EH (cell line): ENCODE results near the gene HSPBP1.

Source experiments
- DNase-seq: peaks from one replicate; pipeline ENCODE4 v3.0.0-alpha.2; 2015; ENCODE audit warnings: low read depth

Gene HSPBP1

DNA sequence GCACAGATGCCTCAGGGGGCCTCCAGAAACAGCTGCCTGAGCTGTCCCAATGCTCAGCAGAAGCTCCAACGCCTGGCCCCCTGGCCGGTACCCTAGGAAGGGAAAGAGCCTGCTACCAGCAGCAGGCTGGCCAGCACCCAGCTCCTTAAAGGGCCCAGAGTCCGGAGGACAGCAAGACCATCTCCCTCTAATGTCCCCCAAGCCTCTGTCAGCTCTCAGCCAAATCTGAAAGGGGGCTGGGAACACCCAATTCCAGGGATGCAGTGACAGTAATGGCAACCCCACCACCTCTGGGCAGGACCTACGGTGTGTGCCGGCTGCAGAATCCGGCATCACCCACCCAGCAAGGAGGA, 25.3 kb downstream of the HSPBP1 start:
- DNase-seq = no peak

- DNase-seq = no peak
Measured at GRCh38 chr19:55253842-55254624, 25.9 kb downstream of the HSPBP1 start.

GRCh38 chr19:55252760-55253663, 26.9 kb downstream of the HSPBP1 start:
- no peak for DNase-seq

GRCh38 chr19:55251341-55252081, 28.4 kb downstream of the HSPBP1 start:
- no peak for DNase-seq

GRCh38 chr19:55250262-55251036, 29.5 kb downstream of the HSPBP1 start:
- no peak for DNase-seq

DNA sequence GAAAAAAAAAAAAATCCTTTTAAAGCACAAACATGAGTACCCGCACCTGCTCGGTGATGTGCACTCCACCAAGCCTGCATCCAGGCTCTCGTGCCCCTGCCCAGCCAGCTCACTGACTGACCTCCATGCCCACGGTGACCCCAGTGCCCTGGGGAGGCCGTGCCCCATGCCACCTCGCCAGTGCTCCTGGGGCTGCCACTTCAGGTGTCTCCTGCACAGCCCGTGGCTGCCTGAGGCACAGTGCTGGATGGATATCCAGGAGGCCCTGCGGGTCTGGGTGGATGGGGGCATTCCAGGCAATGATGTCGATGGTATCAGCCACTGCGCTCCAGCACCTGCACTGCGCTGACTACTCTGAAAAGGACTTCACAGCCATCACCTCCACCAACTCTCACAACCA, 30.1 kb downstream of the HSPBP1 start:
- no peak for DNase-seq

GRCh38 chr19:55248704-55249103, 31.2 kb downstream of the HSPBP1 start:
- DNase-seq = no peak

GRCh38 chr19:55248166-55248675, 31.7 kb downstream of the HSPBP1 start:
- no peak for DNase-seq

DNA sequence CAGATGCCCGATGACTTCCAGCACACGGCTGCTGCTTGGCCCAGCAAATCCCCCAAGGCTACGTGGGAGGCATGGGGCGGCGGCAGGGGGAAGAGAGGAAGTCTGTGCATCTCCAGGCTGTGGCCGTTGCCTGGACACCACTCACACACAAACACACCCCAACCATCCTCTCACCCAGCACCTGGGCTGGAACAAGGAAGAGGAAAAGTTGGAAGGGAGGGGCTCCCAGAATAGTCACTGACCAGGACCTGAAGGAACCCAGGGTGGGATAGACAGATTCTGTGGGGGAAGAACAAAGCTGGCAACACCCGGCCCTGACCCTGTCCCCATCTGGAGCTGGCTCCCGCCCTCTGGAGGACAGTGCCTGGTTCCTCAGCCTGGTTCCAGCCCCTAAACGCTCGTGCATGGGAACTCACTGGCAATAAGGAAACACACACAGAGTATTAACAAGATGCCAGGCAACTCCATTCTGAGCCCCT, 32.2 kb downstream of the HSPBP1 start:
- DNase-seq = peak; percentile 65

GRCh38 chr19:55246462-55247451, 33.2 kb downstream of the HSPBP1 start:
- DNase-seq = no peak

GRCh38 chr19:55245236-55245904, 34.5 kb downstream of the HSPBP1 start:
- DNase-seq = no peak

DNA sequence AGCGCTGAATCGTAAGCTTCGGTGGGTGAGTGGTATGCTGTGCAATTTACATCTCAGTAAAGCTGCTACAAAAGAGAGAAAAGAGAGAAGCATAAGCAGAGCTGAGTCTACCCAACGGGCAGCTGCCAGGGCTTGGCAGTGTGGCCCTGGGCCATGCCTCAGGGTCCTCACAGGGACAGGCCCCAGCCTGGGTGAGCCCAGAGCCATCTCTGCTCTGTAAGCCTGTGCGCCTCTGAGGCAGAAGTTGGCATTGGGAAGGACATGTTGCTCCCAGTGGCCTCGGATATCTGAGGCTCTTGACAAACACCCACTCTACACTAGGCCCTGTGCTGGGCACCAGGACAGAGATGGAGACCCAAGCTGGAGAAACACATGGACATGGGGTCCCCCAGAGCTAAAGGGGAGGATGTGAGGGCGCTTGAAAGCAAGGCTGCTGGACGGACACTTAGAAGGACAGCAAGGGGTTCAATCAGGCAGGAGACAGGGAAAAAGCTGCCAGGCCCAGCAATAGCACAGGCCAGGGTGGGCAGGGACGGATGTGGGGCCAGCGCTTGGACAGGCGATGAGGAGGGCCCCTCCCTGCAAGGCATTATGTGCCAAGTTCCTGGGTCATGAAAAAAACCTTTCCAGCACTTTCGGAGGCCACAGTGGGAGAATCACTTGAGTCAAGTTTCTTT, 35.8 kb downstream of the HSPBP1 start:
- no peak for DNase-seq

DNA sequence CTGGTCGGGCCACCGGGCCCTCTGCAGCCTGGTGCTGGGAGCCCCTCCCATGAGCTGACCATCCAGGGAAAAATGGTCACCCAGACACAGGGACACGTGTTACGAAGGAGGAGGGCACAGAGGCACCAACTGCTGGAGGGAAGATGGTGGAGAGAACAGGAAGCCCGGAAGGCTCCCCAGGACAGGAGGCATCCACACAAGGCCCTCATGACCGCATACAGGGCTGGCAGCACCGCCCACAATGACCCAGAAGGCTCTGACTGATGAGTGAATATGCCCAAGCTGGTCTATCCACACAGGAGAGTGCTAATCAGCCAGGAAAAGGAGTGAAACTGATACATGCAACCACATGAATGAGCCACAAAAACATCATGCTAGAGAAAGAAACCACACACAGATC, 37.4 kb downstream of the HSPBP1 start:
- no peak for DNase-seq

- DNase-seq = no peak
Measured at GRCh38 chr19:55241935-55242464, 37.9 kb downstream of the HSPBP1 start.

DNA sequence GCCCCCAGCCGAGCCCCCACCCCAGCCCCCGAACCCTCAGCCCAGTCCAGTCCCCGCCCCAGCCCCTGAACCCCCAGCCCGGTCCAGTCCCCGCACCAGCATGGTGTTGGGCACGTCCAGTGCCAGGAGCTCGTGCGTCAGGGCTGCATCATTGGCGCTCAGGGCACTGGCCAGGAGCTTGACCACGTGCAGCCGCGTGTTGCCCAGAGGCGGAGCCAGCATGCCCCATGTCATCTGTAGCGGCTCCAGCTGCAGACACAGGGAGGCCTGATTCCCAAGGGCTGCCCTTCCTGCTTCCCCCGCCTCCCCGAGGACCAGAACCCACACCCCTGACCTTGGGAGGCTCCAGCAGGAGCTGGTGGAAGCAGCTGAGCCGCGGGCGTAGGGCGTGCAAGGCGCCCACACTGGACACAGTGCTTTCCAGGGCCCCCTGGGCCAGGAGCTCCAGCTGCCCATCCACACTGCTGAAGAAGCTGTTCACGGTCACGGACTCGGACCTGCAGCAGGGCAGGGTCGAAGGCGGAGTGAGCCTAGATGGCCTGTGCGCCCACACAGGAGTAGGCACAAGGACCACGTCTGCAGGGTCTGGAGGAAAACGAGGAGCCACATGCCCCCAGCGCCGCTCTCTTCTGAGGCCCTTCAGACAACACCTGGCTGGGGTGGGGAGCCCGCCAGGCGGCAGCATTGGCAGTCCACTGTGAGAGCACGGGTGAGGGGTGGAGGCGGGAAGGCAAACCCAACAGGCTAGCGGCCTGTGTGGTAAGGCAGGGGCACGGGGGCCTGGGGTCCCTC, 38.6 kb downstream of the HSPBP1 start:
- no peak for DNase-seq

DNA sequence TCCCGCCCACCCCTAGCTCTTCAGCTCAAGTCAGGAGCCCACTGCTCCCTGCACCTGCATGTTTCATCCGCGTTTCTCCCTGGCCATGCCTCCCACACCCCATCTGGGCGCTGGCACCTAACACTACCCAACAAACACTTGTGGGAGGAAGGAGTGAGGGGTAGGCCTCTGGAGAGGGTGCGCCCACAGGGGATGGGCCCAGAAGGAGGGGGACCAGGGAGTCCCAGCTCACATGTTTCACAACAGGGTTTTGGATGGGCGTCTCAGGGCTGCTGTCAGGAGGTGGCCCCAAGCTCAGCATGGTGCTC, 39.2 kb downstream of the HSPBP1 start:
- no peak for DNase-seq

GRCh38 chr19:55239004-55239403, 40.9 kb downstream of the HSPBP1 start:
- DNase-seq = no peak

DNA sequence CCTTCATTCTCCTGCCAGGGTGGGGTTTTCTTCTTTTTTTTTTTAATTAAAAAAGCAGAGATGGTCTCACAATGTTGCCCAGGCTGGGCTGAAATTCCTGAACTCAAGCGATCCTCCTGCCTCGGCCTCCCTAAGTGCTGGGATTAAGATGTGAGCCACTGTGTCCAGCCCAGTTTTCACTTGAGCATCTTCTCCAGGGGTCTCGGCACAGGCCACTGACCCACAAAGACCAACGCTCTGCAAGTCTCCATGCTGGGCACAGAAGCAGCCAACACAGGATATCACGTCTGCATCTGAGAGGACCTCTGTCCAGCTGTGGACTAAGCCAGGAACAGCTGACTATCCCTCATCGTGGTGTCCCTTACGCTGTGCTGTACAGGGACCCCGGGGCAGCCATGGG, 41.9 kb downstream of the HSPBP1 start:
- DNase-seq = no peak
